NB4 (cell line): ENCODE results near the gene KDM8.

Source experiments
- DNase-seq: peaks from one replicate; pipeline ENCODE4 v3.0.0; 2010; ENCODE audit warnings: low read depth
- H3K4me3 ChIP-seq: one replicate; pipeline ENCODE4 v1.5.1; 2011; ENCODE audit warnings: mild to moderate bottlenecking, low read depth, low read length, moderate library complexity
- CTCF ChIP-seq: IDR thresholded peaks from one replicate; pipeline ENCODE4 v1.5.1; 2012; ENCODE audit warnings: low read depth, low read length
- MAX ChIP-seq: IDR thresholded peaks from 2 replicates; pipeline ENCODE4 v1.6.1; 2011; ENCODE audit warnings: low read depth, low read length
- MYC ChIP-seq: IDR thresholded peaks from 2 replicates; pipeline ENCODE4 v1.6.1; 2011; ENCODE audit warnings: low read depth, low read length
- POLR2A ChIP-seq: IDR thresholded peaks from 2 replicates; pipeline ENCODE4 v1.6.1; 2011; ENCODE audit warnings: mild to moderate bottlenecking; ENCODE audit not compliant: insufficient read length; ENCODE audit errors: extremely low read depth

Gene KDM8

GRCh38 chr16:27216297-27216885 is 13.1 kb downstream of the KDM8 start:
- no peak overlapping the region for H3K4me3 ChIP-seq
- no peak for TF ChIP-seq MYC
- TF ChIP-seq MAX: no peak
- no peak for TF ChIP-seq CTCF
- TF ChIP-seq POLR2A: no peak
- no peak for DNase-seq

GRCh38 chr16:27217256-27217655 is 13.9 kb downstream of the KDM8 start:
- H3K4me3 ChIP-seq: no peak overlapping the region
- no peak for DNase-seq
- no peak for TF ChIP-seq POLR2A
- TF ChIP-seq MYC: no peak
- no peak for TF ChIP-seq CTCF
- no peak for TF ChIP-seq MAX

GRCh38 chr16:27218756-27219155 is 15.4 kb downstream of the KDM8 start:
- TF ChIP-seq MAX (no peak), MYC (no peak), POLR2A (no peak), CTCF (no peak)
- H3K4me3 ChIP-seq: no peak overlapping the region
- no peak for DNase-seq

GRCh38 chr16:27219161-27219560 is 15.8 kb downstream of the KDM8 start:
- TF ChIP-seq MYC (no peak), POLR2A (no peak), CTCF (no peak), MAX (no peak)
- H3K4me3 ChIP-seq: no peak overlapping the region
- no peak for DNase-seq

- H3K4me3 ChIP-seq: no peak overlapping the region
- DNase-seq: no peak
- TF ChIP-seq MAX: no peak
- TF ChIP-seq POLR2A: no peak
- no peak for TF ChIP-seq CTCF
- TF ChIP-seq MYC: no peak
Measured at GRCh38 chr16:27220120-27220519, 16.8 kb downstream of the KDM8 start.
